MG63 (cell line): ENCODE results near the gene ANKRD24. TPM values are rescaled to one million over a fixed set of nuclear protein-coding genes. Genes with fewer than 3 reads are reported as not detected.
A peak's percentile ranks its signal among the peaks of the same experiment; 100 is the strongest.
"Not testable (repeated sequence)": the region's sequence is repeated elsewhere in the genome, so short reads cannot be mapped to it uniquely, and the experiment has no call there.

Experiments
- DNase-seq: peaks from one replicate; pipeline ENCODE4 v3.0.0-alpha.2; 2020
- H3K27me3 ChIP-seq: fragments of 250-450 bp; sonication (Bioruptor Pico); 2 replicates; pipeline ENCODE4 v1.5.1; 2020; ENCODE audit warnings: mild to moderate bottlenecking, moderate library complexity
- H3K36me3 ChIP-seq: fragments of 250-450 bp; sonication (Bioruptor Pico); 2 replicates; pipeline ENCODE4 v1.5.1; 2020; ENCODE audit warnings: mild to moderate bottlenecking, moderate library complexity
- H3K4me3 ChIP-seq: fragments of 250-450 bp; sonication (Bioruptor Pico); 2 replicates; pipeline ENCODE4 v1.5.1; 2020; ENCODE audit warnings: mild to moderate bottlenecking, moderate library complexity
- H3K9me3 ChIP-seq: fragments of 250-450 bp; sonication (Bioruptor Pico); 2 replicates; pipeline ENCODE4 v1.5.1; 2020; ENCODE audit warnings: mild to moderate bottlenecking, moderate library complexity
- total RNA-seq: library from RNA; depleted of rRNA; stranded (reverse); fragments of >200 nt; shearing (Covaris generic); gene quantifications from 2 replicates; pipeline ENCODE4 v1.2.3, GENCODE V29; 2014; ENCODE audit warnings: low replicate concordance; rRNA removed

ANKRD24 gene
- total RNA-seq, 1 experiment from 2014 or later, result 0.13 TPM

GRCh38 chr19:4267101-4267900 is 84.8 kb downstream of the ANKRD24 start:
- H3K4me3 ChIP-seq, result no peak overlapping the region
- no peaks in the 10 kb centered on the region; the same call in 1 of the 2 replicates for H3K36me3 ChIP-seq
- DNase-seq, result peak; percentile 16
- no peaks in the 10 kb centered on the region for H3K9me3 ChIP-seq
- no peaks in the 10 kb centered on the region for H3K27me3 ChIP-seq

- DNase-seq, result no peak
- Histone ChIP-seq H3K4me3 (no peak overlapping the region), H3K27me3 (no peaks in the 10 kb centered on the region)
Measured at GRCh38 chr19:4267901-4268815, 85.7 kb downstream of the ANKRD24 start.

GRCh38 chr19:4268816-4269430 is 86.4 kb downstream of the ANKRD24 start:
- no peaks in the 10 kb centered on the region; the same call in 1 of the 2 replicates for H3K36me3 ChIP-seq
- H3K9me3 ChIP-seq, result no peaks in the 10 kb centered on the region
- no peak for DNase-seq

More at GRCh38 chr19:4267901-4268815, 85.7 kb downstream of the ANKRD24 start:
- H3K36me3 ChIP-seq, result no peaks in the 10 kb centered on the region; the same call in 1 of the 2 replicates
- no peaks in the 10 kb centered on the region for H3K9me3 ChIP-seq

GRCh38 chr19:4272894-4273293 is 90.4 kb downstream of the ANKRD24 start:
- no peak for DNase-seq
- Histone ChIP-seq H3K36me3 (no peaks in the 10 kb centered on the region; the same call in 1 of the 2 replicates), H3K9me3 (no peaks in the 10 kb centered on the region), H3K27me3 (no peaks in the 10 kb centered on the region), H3K4me3 (no peak overlapping the region)

More at GRCh38 chr19:4268816-4269430, 86.4 kb downstream of the ANKRD24 start:
- no peak overlapping the region for H3K4me3 ChIP-seq
- no peaks in the 10 kb centered on the region for H3K27me3 ChIP-seq

GRCh38 chr19:4274321-4274686 is 91.8 kb downstream of the ANKRD24 start:
- not testable (repeated sequence) for H3K9me3 ChIP-seq, H3K36me3 ChIP-seq

More at GRCh38 chr19:4274321-4274686, 91.8 kb downstream of the ANKRD24 start:
- H3K4me3 ChIP-seq, H3K27me3 ChIP-seq, DNase-seq: not testable (repeated sequence)

Other genes starting within 250 kb of the ANKRD24 start
- gene NMRK2, start 249.6 kb upstream of the ANKRD24 start, total RNA-seq, result not detected in 2 replicates
- 123 and 126 TPM in 2 replicates for gene DAPK3, start 211.6 kb upstream of the ANKRD24 start, total RNA-seq
- gene EEF2, start 197.2 kb upstream of the ANKRD24 start, total RNA-seq, result 1,092 and 1,573 TPM in 2 replicates
- gene PIAS4, start 175.0 kb upstream of the ANKRD24 start, total RNA-seq, result 7.4 and 10.4 TPM in 2 replicates
- 7.8 and 8.7 TPM in 2 replicates for gene ZBTB7A, start 115.8 kb upstream of the ANKRD24 start, total RNA-seq
- gene MAP2K2, start 58.6 kb upstream of the ANKRD24 start, total RNA-seq, result 115 and 216 TPM in 2 replicates
- not detected in 2 replicates for gene CREB3L3, start 29.1 kb upstream of the ANKRD24 start, total RNA-seq
- 2.3 and 7.7 TPM in 2 replicates for gene SIRT6, start 126 bp upstream of the ANKRD24 start, total RNA-seq
- not detected in 2 replicates for gene EBI3, start 46.8 kb downstream of the ANKRD24 start, total RNA-seq
- gene YJU2, start 64.4 kb downstream of the ANKRD24 start, total RNA-seq, result 13.6 and 26.1 TPM in 2 replicates
- not detected in 2 replicates for gene SHD, start 96.6 kb downstream of the ANKRD24 start, total RNA-seq
- not detected in 2 replicates for gene TMIGD2, start 119.7 kb downstream of the ANKRD24 start, total RNA-seq
- gene FSD1, start 121.9 kb downstream of the ANKRD24 start, total RNA-seq, result not detected in 2 replicates
- not detected in 2 replicates for gene STAP2, start 156.1 kb downstream of the ANKRD24 start, total RNA-seq
- gene MPND, start 160.9 kb downstream of the ANKRD24 start, total RNA-seq, result 0.52 and 4.4 TPM in 2 replicates
- 50.5 and 76.0 TPM in 2 replicates for gene SH3GL1, start 217.9 kb downstream of the ANKRD24 start, total RNA-seq
- gene CHAF1A, start 220.0 kb downstream of the ANKRD24 start, total RNA-seq, result 24.1 and 24.7 TPM in 2 replicates